Right hindlimb (tissue), 1 donor: ENCODE results near the gene CDKN2B-AS1.

Experiments used
- DNase-seq: peaks from one replicate; pipeline ENCODE4 v3.0.0-alpha.2; 2018

CDKN2B-AS1 gene

GRCh38 chr9:22165144-22165543, 170.6 kb downstream of the CDKN2B-AS1 start:
- DNase-seq, result no peak

- no peak for DNase-seq
Observed at GRCh38 chr9:22169243-22169642, 174.7 kb downstream of the CDKN2B-AS1 start.

- no peak for DNase-seq
Observed at GRCh38 chr9:22169727-22170503, 175.3 kb downstream of the CDKN2B-AS1 start.
